ENCODE results near the gene IZUMO2. TPM values are rescaled to one million over a fixed set of nuclear protein-coding genes. Genes with fewer than 3 reads are reported as not detected.
"Not testable (repeated sequence)": the region's sequence is repeated elsewhere in the genome, so short reads cannot be mapped to it uniquely, and the experiment has no call there.

IZUMO2 gene
- total RNA-seq, 6 experiments from 2014 or later, result not detected

DNA sequence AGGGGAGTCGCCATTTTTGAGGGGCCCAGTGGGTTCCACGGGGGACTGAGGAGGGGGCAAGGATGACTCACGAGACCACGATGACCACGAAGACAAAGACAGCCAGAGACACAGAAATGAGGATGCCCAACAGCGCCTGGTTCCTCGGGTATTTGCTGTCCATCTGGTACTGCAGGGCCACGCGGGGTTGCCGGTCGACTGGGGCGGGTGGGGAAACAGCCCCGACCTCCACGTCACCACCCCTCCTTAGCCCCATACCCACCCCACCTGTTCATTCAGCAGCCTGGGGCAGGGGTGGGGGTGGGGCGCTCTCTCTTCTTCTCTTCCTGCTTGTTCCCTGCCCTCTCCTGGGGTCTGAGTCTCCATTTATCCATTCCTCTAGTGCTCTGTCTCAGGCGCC, 8.6 kb downstream of the IZUMO2 start:
- TF ChIP-seq, protein P1, sequence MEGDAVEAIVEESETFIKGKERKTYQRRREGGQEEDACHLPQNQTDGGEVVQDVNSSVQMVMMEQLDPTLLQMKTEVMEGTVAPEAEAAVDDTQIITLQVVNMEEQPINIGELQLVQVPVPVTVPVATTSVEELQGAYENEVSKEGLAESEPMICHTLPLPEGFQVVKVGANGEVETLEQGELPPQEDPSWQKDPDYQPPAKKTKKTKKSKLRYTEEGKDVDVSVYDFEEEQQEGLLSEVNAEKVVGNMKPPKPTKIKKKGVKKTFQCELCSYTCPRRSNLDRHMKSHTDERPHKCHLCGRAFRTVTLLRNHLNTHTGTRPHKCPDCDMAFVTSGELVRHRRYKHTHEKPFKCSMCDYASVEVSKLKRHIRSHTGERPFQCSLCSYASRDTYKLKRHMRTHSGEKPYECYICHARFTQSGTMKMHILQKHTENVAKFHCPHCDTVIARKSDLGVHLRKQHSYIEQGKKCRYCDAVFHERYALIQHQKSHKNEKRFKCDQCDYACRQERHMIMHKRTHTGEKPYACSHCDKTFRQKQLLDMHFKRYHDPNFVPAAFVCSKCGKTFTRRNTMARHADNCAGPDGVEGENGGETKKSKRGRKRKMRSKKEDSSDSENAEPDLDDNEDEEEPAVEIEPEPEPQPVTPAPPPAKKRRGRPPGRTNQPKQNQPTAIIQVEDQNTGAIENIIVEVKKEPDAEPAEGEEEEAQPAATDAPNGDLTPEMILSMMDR (IDR thresholded peaks at IDR 0.05), result no peak
- no peak for DNase-seq
- peaks cover 9% of the 10 kb centered on the region; the same call in 1 of the 2 replicates for H3K9me3 Mint-ChIP-seq
- H3K27me3 Mint-ChIP-seq (ENCODE audit: insufficient read depth), result peaks cover 8% of the 10 kb centered on the region; the same call in 1 of the 2 replicates
- H3K36me3 Mint-ChIP-seq (ENCODE audit: low read depth), result no peaks in the 10 kb centered on the region
- H3K27ac Mint-ChIP-seq, result no peak overlapping the region
- H3K4me3 Mint-ChIP-seq, result no peak overlapping the region
- no peaks in the 10 kb centered on the region for H3K4me1 Mint-ChIP-seq (ENCODE audit: low read depth)

DNA sequence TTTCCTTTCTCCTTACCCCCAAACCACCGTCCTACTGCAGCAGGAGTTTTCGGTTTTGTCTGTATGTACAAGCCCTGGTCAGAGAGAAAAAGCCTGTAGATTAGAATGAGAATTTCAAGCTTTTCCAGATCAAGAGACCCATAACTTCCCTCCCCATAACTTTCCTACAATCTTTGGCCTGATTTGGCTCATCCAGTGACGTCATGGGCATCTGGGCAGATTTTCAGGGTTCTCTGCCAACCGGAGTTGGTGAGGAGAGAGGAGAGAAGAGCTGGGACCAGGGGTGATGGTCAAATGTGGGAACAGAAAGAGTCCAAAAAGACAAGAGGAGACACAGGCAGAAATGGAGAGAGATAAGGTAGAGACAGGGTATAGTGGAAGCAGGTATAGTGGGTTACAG, 10.5 kb downstream of the IZUMO2 start:
- no peak overlapping the region for H3K4me3 Mint-ChIP-seq
- peaks cover 21% of the 10 kb centered on the region for H3K9me3 Mint-ChIP-seq
- H3K27ac Mint-ChIP-seq, result no peak overlapping the region
- TF ChIP-seq, protein P1 (IDR thresholded peaks at IDR 0.05), result no peak
- H3K4me1 Mint-ChIP-seq (ENCODE audit: low read depth), result peaks cover under 1% of the 10 kb centered on the region; the same call in 1 of the 2 replicates
- DNase-seq, result no peak
- peaks cover 6% of the 10 kb centered on the region; the same call in 1 of the 2 replicates for H3K27me3 Mint-ChIP-seq (ENCODE audit: insufficient read depth)
- no peaks in the 10 kb centered on the region for H3K36me3 Mint-ChIP-seq (ENCODE audit: low read depth)

DNA sequence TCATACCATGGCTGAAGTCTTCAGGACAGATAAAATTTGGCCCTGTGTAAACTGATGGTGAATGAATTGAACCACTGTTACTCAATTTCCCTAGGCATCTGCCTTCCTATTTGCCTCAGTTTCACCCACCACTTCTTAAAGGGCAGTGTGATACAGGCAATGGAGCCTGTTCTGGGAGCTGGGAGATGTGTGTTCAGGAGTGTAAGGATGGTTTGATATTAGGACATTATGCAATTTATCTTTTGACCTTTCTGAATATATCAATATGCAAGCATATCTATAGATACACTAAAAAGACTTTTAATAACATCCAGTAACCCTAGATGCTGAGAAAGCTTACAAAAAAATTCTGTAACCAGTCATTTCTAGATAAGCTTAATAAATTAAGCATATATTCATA, 14.6 kb downstream of the IZUMO2 start:
- peaks cover 6% of the 10 kb centered on the region; the same call in 1 of the 2 replicates for H3K4me1 Mint-ChIP-seq (ENCODE audit: low read depth)
- TF ChIP-seq, protein P1 (IDR thresholded peaks at IDR 0.05), result no peak
- H3K4me3 Mint-ChIP-seq, result no peak overlapping the region
- no peaks in the 10 kb centered on the region for H3K36me3 Mint-ChIP-seq (ENCODE audit: low read depth)
- peaks cover 21% of the 10 kb centered on the region for H3K9me3 Mint-ChIP-seq
- DNase-seq, result no peak
- no peak overlapping the region for H3K27ac Mint-ChIP-seq
- H3K27me3 Mint-ChIP-seq (ENCODE audit: insufficient read depth), result peaks cover 10% of the 10 kb centered on the region; the same call in 1 of the 2 replicates

DNA sequence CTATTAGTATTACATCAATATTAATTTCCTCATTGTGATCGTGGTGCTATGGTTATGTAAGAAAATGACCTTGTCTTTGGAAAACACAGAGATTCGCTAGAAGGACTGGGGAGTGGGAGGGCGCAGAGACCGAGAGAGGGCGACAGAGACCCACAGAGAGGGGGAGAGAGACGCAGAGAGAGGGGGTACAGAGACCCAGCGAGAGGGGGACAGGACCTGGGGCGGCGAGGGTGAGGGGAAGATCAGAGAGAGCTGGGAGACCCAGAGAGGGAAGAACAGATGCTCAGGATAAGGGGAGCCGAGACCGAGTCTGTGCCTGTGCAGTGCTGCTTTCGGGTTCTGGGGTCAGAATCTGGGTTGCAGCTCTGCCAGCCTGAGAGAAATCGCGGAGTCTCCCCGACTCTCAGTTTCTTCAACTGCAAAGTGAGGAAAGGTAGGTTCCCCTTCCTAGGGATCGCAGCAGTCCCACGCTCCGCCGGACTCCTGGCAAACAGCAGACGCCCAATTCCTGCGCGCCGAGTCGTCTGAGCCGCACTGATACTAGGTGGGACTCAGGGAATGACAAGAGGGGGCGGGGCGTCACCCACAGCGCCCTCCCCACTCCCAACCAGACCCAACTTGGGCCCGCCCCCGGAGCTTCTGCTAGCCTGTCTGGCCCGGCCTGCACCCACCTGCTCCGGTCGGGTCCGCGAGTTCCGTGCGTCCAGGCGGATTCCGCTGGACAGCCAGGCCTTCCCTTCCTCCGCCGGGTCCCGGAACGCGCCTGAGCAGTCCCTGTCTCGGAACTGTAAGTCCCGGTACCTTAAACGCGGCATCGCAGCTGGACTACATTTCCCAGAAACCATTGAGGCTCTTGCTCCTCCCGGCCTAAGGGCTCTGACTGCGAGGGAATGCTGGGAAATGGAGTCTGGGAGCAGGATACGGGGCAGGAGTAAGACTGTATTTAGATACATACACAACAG, 15.3 kb downstream of the IZUMO2 start:
- DNase-seq, result peak; percentile 62
- Mint-ChIP-seq H3K4me3 (peak overlapping the region; percentile 76), H3K4me1 (ENCODE audit: low read depth) (peaks cover 6% of the 10 kb centered on the region; the same call in 1 of the 2 replicates), H3K36me3 (ENCODE audit: low read depth) (no peaks in the 10 kb centered on the region), H3K27ac (no peak overlapping the region), H3K9me3 (peaks cover 17% of the 10 kb centered on the region), H3K27me3 (ENCODE audit: insufficient read depth) (peaks cover 6% of the 10 kb centered on the region; the same call in 1 of the 2 replicates)
- TF ChIP-seq, protein P1 (IDR thresholded peaks at IDR 0.05), result peak; percentile 35; the same call in 1 of the 2 replicates

DNA sequence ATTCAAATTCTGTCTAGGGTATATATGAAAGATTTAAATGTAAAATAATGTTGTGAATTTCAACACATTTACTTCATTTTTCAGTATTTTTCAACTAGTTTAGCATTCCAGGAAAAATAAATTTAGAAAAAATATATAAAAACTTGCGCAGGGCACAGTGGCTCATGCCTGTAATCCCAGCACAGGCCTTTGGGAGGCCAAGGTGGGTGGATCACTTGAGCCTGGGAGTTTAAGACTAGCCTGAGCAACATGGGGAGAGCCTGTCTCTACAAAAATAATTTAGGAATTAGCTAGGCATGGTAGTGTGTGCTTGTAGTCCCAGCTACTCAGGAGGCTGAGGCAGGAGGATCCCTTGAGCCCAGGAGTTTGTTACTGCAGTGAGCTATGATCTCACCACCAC, 21.2 kb downstream of the IZUMO2 start:
- H3K27me3 Mint-ChIP-seq (ENCODE audit: insufficient read depth); H3K9me3 Mint-ChIP-seq; H3K27ac Mint-ChIP-seq; H3K4me3 Mint-ChIP-seq; DNase-seq; H3K36me3 Mint-ChIP-seq (ENCODE audit: low read depth); H3K4me1 Mint-ChIP-seq (ENCODE audit: low read depth): not testable (repeated sequence)
- TF ChIP-seq, protein P1 (IDR thresholded peaks at IDR 0.05), result peak; percentile 29; the same call in 1 of the 2 replicates

- not testable (repeated sequence) for H3K27me3 Mint-ChIP-seq (ENCODE audit: insufficient read depth); H3K36me3 Mint-ChIP-seq (ENCODE audit: low read depth); H3K4me3 Mint-ChIP-seq; H3K4me1 Mint-ChIP-seq (ENCODE audit: low read depth); H3K9me3 Mint-ChIP-seq; DNase-seq; H3K27ac Mint-ChIP-seq
These were observed 22.8 kb downstream of the IZUMO2 start for GRCh38 chr19:50140118-50140845.

Data from HFFc6 (cell line).